NCI-H2107 (cell line): ENCODE data around the gene FRYL.
"Not testable (repeated sequence)": the region's sequence is repeated elsewhere in the genome, so short reads cannot be mapped to it uniquely, and the experiment has no call there.

ENCODE experiments used
- DNase-seq: peaks from one replicate; lab custom pipeline; 2025; lab: John Stamatoyannopoulos, UW

FRYL gene

DNA sequence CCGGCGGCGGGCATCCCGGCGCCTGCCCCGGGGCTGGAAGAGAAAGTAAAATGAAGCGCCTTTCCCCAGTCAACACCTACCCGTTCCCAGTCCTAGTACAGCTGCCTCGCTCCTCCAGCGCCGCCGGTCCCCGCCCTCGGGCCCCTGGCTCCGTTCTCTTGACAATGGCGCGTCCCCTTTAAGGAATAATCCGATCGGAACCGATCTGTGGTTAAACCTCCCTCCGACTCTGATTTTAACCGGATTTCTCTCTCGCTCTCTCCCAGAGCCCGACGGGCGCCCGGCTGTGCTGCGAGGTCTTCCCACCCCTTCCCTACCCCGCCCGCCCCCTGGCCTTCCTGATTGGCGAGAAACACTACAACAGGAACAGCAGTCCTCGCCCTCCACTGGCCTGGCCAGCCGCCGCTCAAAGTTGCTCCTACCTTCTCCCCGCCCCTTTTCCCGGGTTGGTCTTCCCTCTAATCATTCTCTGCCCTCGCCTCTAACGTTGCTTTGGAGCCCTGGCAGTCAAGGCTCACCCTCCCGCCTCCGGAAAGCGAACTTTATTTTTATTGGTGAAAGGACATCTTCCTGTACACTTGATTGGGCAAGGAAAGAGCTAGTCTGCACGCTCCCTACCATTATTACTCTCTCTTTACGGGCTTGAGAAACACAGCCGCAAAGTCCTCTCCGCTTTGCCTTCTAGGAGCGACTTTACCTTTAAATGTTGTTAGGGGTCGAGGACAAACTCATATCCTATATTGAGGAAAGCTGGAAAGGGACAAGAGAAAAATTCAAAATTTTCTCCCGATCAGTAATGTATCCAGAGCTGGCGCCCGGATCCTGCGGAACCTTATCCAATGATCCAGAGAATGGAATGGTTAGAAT lies at the start of gene FRYL:
FRYL (minus strand) TSS at position 282 of the 867 bp plus-strand sequence. CDS start 145,869 bp downstream, outside the sequence.
- peak; percentile 83 for DNase-seq

DNA sequence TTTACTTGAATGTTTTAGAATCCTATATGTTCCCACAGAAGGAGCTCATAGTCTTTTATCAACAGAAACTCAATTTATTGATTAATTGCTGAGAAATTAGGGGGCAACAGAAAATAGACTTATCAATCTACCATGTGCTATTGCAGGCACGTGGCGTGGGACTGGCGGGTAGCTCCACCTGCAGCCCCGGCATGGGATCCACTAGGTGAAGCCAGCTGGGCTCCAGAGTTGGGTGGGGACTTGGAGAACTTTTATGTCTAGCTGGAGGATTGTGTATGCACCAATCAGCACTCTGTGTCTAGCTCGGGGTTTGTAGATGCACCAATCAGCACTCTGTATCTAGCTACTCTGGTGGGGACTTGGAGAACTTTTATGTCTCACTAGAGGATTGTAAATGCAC lies 47.5 kb upstream of the FRYL start:
- no peak for DNase-seq

DNA sequence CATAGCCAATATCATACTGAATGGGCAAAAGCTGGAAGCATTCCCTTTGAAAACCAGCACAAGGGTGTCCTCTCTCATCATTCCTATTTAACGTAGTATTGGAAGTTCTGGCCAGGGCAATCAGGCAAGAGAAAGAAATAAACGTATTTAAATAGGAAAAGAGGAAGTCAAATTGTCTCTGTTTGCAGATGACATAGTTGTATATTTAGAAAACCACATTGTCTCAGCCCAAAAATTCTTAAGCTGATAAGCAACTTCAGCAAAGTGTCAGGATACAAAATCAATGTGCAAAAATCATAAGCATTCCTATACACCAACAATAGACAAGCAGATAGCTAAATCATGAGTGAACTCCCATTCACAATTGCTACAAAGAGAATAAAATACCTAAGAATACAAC lies 41.4 kb upstream of the FRYL start:
- not testable (repeated sequence) for DNase-seq

- no peak for DNase-seq
Observed at GRCh38 chr4:48816971-48817370, 36.9 kb upstream of the FRYL start.

DNA sequence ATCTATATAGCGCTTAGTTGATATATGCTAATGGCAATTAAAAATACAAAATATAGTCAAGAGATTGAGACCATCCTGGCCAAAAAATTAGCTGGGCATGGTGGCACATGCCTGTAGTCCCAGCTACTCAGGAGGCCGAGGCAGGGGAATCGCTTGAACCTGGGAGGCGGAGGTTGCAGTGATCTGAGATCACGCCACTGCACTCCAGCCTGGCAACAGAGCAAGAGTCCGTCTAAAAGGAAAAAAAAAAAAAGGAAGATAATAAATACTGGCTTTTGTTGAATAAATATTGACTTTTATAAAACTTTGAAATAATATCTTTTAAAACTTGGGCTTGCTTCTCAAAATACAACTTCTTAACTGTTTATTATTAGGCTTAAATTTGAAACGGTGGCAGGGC lies 36.2 kb upstream of the FRYL start:
- DNase-seq: not testable (repeated sequence)

- no peak for DNase-seq
Observed at GRCh38 chr4:48815483-48815882, 35.4 kb upstream of the FRYL start.

DNA sequence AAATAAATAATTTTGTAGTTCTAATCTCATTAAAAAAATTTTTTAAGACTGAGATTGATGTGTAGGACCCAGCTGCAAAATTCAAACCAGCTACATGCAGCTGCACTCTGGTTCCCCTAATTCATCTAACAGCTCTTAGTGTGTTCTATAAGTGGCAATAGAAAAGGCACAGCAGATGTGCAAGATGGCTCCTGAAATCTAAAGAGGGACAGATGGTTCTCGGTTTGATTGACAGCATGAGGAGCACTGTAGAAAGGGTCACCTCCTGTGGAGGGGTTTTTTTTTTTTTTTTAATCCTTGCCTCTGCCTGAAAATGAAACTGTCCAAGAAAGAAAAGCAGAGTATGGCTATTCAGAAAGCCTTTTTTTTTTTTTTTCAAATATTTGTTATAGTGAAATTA lies 33.9 kb upstream of the FRYL start:
- no peak for DNase-seq

DNA sequence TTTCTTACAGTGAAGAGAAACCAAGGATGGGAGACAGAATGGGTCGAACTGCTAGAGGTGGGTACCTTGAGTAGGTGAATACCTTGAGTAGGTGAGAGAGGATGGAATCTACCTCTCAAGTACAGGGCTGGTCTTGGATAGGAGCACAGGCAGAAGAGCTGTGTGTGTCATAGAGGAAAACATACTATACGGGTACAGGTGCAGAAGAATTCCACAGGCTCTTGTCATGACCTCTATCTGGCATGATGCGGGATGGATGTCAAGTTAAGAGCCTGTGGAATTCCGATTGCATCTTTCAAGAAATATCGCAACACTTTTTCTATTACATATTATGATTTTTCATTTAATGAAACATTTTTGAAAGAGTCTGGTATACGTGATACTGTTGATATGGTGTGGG lies 32.8 kb upstream of the FRYL start:
- DNase-seq: no peak

DNA sequence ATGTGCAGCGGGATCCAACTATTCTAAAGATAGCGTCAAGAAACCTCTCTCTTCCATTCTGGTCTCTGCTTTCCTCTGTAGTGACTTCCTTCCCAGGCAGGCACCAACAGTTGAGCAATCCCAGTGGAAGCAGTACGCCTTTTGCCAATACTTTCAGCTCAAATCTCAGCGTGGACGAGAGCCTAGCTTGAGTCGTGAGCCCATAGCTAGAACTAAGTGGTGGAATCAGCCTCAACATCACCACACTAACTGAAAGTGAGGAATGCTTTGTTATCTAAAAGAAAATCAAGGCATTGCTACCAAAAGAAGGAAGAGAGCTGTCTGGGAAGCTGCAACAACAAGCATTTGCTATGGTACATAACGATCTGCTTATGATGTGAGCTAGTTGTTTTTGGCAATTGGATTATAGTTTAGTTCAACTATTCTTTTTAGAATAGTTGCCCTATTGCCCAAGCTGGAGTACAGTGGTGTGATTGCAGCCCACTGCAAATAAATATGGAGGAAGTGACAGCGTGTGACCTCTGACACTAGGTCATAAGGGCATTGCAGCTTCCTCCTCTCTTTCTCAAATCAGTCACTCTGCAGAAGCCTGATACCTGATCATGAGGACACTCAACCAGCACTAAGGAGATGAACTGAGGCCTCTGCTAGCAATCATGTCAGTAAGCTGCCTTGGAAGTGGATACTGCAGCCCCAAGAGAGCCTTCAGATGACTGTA lies 24.7 kb upstream of the FRYL start:
- DNase-seq: no peak

DNA sequence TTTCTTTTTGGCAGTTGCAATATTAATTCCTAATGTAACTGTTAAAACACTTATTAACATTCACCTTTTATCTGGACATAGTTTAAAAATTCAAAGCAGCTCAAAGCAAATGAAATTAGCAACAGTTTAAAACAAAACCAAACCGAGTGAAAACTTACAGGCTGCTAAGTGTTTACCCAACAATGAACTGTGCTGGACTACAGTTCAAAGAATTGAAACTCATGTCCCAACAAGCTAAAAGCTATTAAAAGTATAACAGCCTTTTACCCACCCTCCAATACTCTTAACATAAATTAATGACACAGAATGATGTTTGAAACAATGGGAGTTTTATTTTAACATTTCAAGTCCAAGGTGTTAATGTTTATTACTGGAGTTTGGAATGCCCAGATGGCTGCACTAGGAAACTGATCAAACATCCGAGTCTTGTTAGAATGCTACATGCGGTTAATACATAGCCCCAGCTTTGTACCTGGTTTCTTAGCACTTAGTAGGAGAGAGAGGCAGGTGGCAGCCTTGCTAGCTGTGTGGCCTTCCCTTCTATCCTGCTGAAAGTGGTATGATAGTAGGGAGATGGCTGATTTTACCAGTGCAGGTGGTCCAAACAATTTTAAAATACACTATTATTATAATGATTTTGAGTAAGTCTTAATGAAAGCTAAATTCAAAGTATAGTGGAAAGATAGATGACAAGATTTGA lies 21.1 kb upstream of the FRYL start:
- DNase-seq: no peak

DNA sequence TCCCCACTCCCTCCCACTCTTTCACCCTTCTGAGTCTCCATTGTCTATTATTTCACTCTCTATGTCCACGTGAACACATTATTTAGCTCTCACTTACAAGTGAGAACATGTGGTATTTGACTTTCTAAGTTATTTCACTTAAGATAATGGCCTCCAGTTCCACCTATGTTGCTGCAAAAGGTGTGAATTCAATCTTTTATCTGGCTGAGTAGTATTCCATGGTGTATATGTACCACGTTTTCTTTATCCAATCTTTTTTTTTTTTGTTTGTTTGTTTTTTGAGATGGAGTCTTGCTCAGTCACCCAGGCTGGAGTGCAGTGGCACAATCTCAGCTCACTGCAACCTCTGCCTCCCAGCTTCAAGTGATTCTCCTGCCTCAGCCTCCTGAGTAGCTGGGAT lies 20.1 kb upstream of the FRYL start:
- DNase-seq: not testable (repeated sequence)

- DNase-seq: no peak
Observed at GRCh38 chr4:48799157-48799556, 19.1 kb upstream of the FRYL start.

DNA sequence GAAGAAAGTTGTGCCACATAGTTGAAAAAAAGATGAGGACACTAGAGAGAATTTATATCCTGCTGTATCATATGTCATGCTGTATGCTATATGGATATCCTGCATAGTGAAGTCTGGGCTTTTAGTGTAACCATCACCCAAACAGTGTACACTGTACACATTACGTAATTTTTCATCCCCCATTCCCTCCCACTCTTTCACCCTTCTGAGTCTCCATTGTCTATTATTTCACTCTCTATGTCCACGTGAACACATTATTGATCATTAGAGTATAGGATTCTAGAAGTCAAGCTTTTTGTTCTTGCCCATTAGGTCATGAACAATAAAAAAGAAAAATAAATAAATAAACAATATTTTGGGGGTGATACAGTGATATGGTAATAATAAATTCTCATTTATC lies 18.0 kb upstream of the FRYL start:
- DNase-seq: no peak

DNA sequence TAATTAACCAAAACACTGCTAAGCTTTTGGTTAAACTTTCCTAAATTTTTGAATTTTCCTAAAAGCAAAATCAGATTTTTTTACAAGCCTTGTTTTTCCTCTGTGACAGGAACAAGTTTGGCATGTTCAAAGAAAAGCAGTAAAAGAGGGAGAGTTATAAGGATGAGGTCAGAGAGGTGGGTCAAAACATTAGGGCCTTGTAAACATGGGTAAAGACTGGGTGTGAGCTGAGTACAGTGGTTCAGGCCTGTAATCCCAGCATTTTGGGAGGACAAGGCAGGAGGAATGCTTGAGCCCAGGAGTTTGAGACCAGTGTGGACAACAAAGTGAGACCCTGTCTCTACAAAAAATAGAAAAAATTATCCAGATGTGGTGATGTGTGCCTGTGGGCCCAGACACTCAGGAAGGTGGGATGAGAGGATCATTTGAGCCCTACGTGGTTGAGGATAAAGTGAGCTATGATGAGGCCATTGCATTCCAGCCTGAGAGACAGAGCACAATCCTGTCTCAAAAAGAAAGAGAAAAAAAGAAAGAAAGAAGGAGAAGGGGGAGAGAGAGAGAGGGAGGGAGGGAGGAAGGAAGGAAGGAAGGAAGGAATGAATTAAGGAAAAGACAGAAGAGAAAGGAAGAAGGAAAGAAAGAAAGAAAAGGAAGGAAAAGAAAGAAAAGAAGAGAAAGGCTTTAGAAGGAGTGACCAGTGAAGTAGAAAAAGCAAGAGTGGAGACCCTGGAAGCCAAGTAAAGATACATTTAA lies 17.0 kb upstream of the FRYL start:
- no peak for DNase-seq

- no peak for DNase-seq
Observed at GRCh38 chr4:48796191-48796926, 16.3 kb upstream of the FRYL start.

DNA sequence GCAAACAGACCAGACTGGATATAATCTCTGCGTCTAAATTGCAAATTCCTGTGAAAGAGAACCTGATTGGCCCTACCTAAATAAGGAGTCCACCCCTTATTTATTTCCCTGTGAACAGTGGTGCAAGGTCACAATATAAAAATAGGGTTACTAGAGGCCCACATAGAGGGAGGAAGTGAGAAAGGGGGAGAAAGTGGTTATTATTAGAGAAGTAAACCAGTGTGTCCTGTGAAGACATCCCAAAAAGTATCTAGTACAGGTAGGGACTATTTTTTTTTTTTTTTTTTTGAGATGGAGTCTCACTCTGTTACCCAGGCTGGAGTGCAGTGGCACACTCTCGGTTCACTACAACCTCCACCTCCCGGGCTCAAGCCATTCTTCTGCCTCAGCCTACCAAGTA lies 15.0 kb upstream of the FRYL start:
- no peak for DNase-seq

GRCh38 chr4:48792348-48793006 lies 12.4 kb upstream of the FRYL start:
- DNase-seq: no peak

DNA sequence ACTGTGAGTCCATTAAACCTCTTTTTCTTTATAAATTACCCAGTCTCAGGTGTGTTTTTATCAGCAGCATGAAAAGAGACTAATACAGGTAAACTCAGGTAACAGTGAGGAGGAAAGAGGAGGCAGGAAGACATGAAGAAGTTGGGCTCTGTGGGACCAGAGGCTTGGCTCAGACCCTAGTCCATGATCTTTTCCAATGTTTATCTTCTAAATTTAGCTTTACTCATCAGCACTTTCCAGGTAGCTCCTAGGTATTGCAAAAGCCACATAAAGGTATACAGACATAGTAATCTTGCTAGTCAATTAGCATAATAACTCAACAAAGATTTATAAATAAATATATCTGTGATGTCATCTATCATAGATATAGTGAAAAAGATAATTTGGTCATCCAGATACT lies 11.2 kb upstream of the FRYL start:
- DNase-seq: no peak

DNA sequence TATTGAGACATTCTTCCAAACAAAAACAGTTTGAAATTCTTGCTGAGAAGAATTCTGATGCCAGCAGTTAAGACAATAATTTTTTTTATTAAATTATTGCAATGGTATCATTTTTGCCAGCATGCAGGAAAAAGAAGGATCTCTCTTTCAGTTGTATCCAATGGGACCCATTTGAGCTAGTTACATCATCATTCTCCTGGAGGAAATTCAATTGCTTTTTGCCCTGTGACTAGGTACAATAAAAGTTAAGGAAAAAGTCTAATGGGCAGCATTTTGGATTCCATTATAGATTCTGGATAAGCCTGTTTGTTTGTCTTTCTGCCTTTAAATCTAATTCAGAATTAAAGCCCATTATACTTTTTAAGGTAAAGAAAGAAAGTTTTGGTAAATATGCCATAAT lies 10.5 kb upstream of the FRYL start:
- no peak for DNase-seq

GRCh38 chr4:48787056-48787455 lies 7.0 kb upstream of the FRYL start:
- no peak for DNase-seq

- DNase-seq: no peak
Observed at GRCh38 chr4:48786549-48786948, 6.5 kb upstream of the FRYL start.
